HEK293 (cell line): ENCODE measurements around the gene RNASEH1.

Experiments
- CTCF ChIA-PET: fragments of 350-600 bp; formaldehyde crosslinking; extraction: SDS; loops from one replicate; lab custom pipeline; 2021; ENCODE audit warnings: antibody characterized with exemption; lab: Yijun Ruan, JAX
- POLR2A ChIA-PET: fragments of 300-600 bp; formaldehyde crosslinking; extraction: SDS; loops from one replicate; lab custom pipeline; 2020; ENCODE audit warnings: antibody characterized with exemption, inconsistent platforms; lab: Yijun Ruan, JAX
- H3K27ac ChIP-seq: fragments of 200-500 bp; sonication (Bioruptor generic); 2 replicates; pipeline ENCODE4 v1.5.1; 2014; ENCODE audit warnings: low read depth, low read length, control low read depth, inconsistent platforms; ENCODE audit errors: extremely low read depth
- H3K36me3 ChIP-seq, 2 experiments: fragments of 200-500 bp in 1 of 2; sonication (Bioruptor generic) in 1 of 2; 1 replicate in 1 of 2; 2 replicates in 1 of 2; pipeline ENCODE4 v1.5.1; 2014 to 2017; ENCODE audit warnings: inconsistent platforms in 2 of 2, low read length in 2 of 2; ENCODE audit not compliant: control insufficient read depth in 2 of 2, insufficient read depth in 1 of 2
- H3K4me1 ChIP-seq: fragments of 200-500 bp; sonication (Bioruptor generic); 2 replicates; pipeline ENCODE4 v1.5.1; 2014; ENCODE audit warnings: mild to moderate bottlenecking, low read length, inconsistent platforms; ENCODE audit not compliant: control insufficient read depth, insufficient read depth
- H3K4me3 ChIP-seq: 2 replicates; pipeline ENCODE4 v1.5.1; 2011; ENCODE audit warnings: low read depth, mild to moderate bottlenecking, control low read depth, low read length, moderate library complexity
- H3K9me3 ChIP-seq: fragments of 200-500 bp; sonication (Bioruptor generic); 2 replicates; pipeline ENCODE4 v1.5.1; 2014; ENCODE audit warnings: low read depth, low read length, inconsistent platforms; ENCODE audit not compliant: control insufficient read depth, insufficient read depth
- GLIS1 ChIP-seq: fragments of 450-650 bp; formaldehyde crosslinking; IDR thresholded peaks from 2 replicates; pipeline ENCODE4 v1.5.1; 2016; ENCODE audit warnings: missing biosample characterization, missing genetic modification characterization
- HOXD13 ChIP-seq: sonication (generic); formaldehyde crosslinking; IDR thresholded peaks from 2 replicates; pipeline ENCODE4 v1.8.0; 2022; ENCODE audit warnings: missing genetic modification reagents, borderline replicate concordance
- KLF1 ChIP-seq: fragments of 450-650 bp; formaldehyde crosslinking; IDR thresholded peaks from 2 replicates; pipeline ENCODE4 v1.5.1; 2016; ENCODE audit warnings: missing biosample characterization, missing genetic modification characterization
- ZBTB17 ChIP-seq: fragments of 450-650 bp; formaldehyde crosslinking; IDR thresholded peaks from 2 replicates; pipeline ENCODE4 v1.5.1; 2016; ENCODE audit warnings: missing biosample characterization, missing genetic modification characterization
- ZBTB6 ChIP-seq: fragments of 450-650 bp; formaldehyde crosslinking; IDR thresholded peaks from 2 replicates; pipeline ENCODE4 v1.5.1; 2017; ENCODE audit warnings: missing biosample characterization, missing genetic modification characterization
- ZFP41 ChIP-seq: fragments of 450-650 bp; formaldehyde crosslinking; IDR thresholded peaks from 2 replicates; pipeline ENCODE4 v1.5.1; 2016; ENCODE audit warnings: missing biosample characterization, missing genetic modification characterization, borderline replicate concordance
- ZNF10 ChIP-seq: fragments of 450-650 bp; formaldehyde crosslinking; IDR thresholded peaks from 2 replicates; pipeline ENCODE4 v1.5.1; 2017; ENCODE audit warnings: missing biosample characterization, missing genetic modification characterization
- ZNF174 ChIP-seq: fragments of 450-650 bp; formaldehyde crosslinking; IDR thresholded peaks from 2 replicates; pipeline ENCODE4 v1.5.0; 2017; ENCODE audit warnings: missing biosample characterization, mild to moderate bottlenecking, missing genetic modification characterization
- ZNF18 ChIP-seq: fragments of 450-650 bp; formaldehyde crosslinking; IDR thresholded peaks from 2 replicates; pipeline ENCODE4 v1.5.1; 2016; ENCODE audit warnings: missing biosample characterization, missing genetic modification characterization
- ZNF184 ChIP-seq: fragments of 450-650 bp; IDR thresholded peaks from 2 replicates; pipeline ENCODE4 v1.5.1; 2018; ENCODE audit warnings: missing biosample characterization, mild to moderate bottlenecking, missing genetic modification characterization
- ZNF280C ChIP-seq: fragments of 450-650 bp; formaldehyde crosslinking; IDR thresholded peaks from 2 replicates; pipeline ENCODE4 v1.5.1; 2016; ENCODE audit warnings: missing biosample characterization, missing genetic modification characterization
- ZNF335 ChIP-seq: fragments of 450-650 bp; formaldehyde crosslinking; conservative IDR thresholded peaks from 2 replicates; pipeline ENCODE4 v1.5.1; 2016; ENCODE audit warnings: missing biosample characterization, missing genetic modification characterization
- ZNF514 ChIP-seq: fragments of 450-650 bp; formaldehyde crosslinking; IDR thresholded peaks from 2 replicates; pipeline ENCODE4 v1.5.1; 2016; ENCODE audit warnings: missing biosample characterization, missing genetic modification characterization
- ZNF529 ChIP-seq: fragments of 450-650 bp; formaldehyde crosslinking; IDR thresholded peaks from 2 replicates; pipeline ENCODE4 v1.5.1; 2017; ENCODE audit warnings: missing genetic modification characterization, missing biosample characterization; ENCODE audit not compliant: insufficient replicate concordance
- ZNF549 ChIP-seq: fragments of 450-650 bp; IDR thresholded peaks from 2 replicates; pipeline ENCODE4 v1.5.1; 2018; ENCODE audit warnings: missing biosample characterization, missing genetic modification characterization, mild to moderate bottlenecking, inconsistent platforms, moderate library complexity
- ZNF561 ChIP-seq: fragments of 450-650 bp; IDR thresholded peaks from 2 replicates; pipeline ENCODE4 v1.5.1; 2018; ENCODE audit warnings: missing biosample characterization, missing genetic modification characterization, borderline replicate concordance
- ZNF571 ChIP-seq: fragments of 450-650 bp; formaldehyde crosslinking; IDR thresholded peaks from 2 replicates; pipeline ENCODE4 v1.5.0; 2017; ENCODE audit warnings: missing biosample characterization, missing genetic modification characterization
- ZNF692 ChIP-seq: fragments of 450-650 bp; formaldehyde crosslinking; IDR thresholded peaks from 2 replicates; pipeline ENCODE4 v1.5.1; 2016; ENCODE audit warnings: missing biosample characterization, missing genetic modification characterization
- ZNF701 ChIP-seq: fragments of 450-650 bp; formaldehyde crosslinking; IDR thresholded peaks from 2 replicates; pipeline ENCODE4 v1.5.1; 2016; ENCODE audit warnings: missing biosample characterization, missing genetic modification characterization
- ZNF830 ChIP-seq: fragments of 450-650 bp; IDR thresholded peaks from 2 replicates; pipeline ENCODE4 v1.5.0; 2018; ENCODE audit warnings: missing biosample characterization, missing genetic modification characterization, low read depth, mild to moderate bottlenecking, moderate library complexity
- TF ChIP-seq, protein P1 (sequence below): IDR thresholded peaks from 2 replicates; pipeline ENCODE4 v1.6.1; 2011; ENCODE audit warnings: mild to moderate bottlenecking, low read depth, low read length, borderline replicate concordance
- TF ChIP-seq, protein P2 (sequence below): fragments of 450-650 bp; formaldehyde crosslinking; IDR thresholded peaks from 2 replicates; pipeline ENCODE4 v1.5.1; 2016; ENCODE audit warnings: missing biosample characterization, missing genetic modification characterization

RNASEH1 gene

GRCh38 chr2:3585261-3586109 lies 27.4 kb upstream of the RNASEH1 start (continued):
- TF ChIP-seq ZNF18 (tag by site-specific recombination) (peak; percentile 39; the same call in 1 of the 2 replicates), ZBTB17 (peak; percentile 30; the same call in 1 of the 2 replicates), ZFP41 (tag by site-specific recombination) (no peak), ZBTB6 (tag by site-specific recombination) (peak; percentile 49; the same call in 1 of the 2 replicates), ZNF529 (tag by site-specific recombination) (no peak), ZNF701 (tag by site-specific recombination) (no peak), ZNF692 (tag by site-specific recombination) (0 out of 2 replicates have a peak, but pooled peaks have one; percentile 26)

- CTCF ChIA-PET = interaction anchor here (1.4 kb wide), 1 partner anchor 11 kb away, joined by 3 read pairs; no protein-coding TSS in a partner anchor
- peaks cover 11 to 50% of the 10 kb centered on the region in 2 experiments for H3K36me3 ChIP-seq
Observed at GRCh38 chr2:3584608-3585260, 26.6 kb upstream of the RNASEH1 start.

GRCh38 chr2:3584076-3584475 lies 25.9 kb upstream of the RNASEH1 start:
- peaks cover 14 to 56% of the 10 kb centered on the region in 2 experiments for H3K36me3 ChIP-seq
- no peaks in the 10 kb centered on the region; the same call in 1 of the 2 replicates for H3K4me1 ChIP-seq
- H3K4me3 ChIP-seq = no peak overlapping the region
- POLR2A ChIA-PET = interaction anchor here (0.6 to 3.4 kb wide), 3 partner anchors 8 to 42 kb away, joined by 3 to 15 read pairs (median 5); partner anchors contain the start of gene RNASEH1
- no peak overlapping the region for H3K27ac ChIP-seq
- H3K9me3 ChIP-seq = no peaks in the 10 kb centered on the region
- CTCF ChIA-PET = interaction anchor here (0.6 to 1.5 kb wide), 3 partner anchors 11 to 68 kb away, joined by 3 to 4 read pairs (median 3); no protein-coding TSS in a partner anchor
- TF ChIP-seq ZNF174 (tag by site-specific recombination) (no peak), ZNF549 (no peak), ZNF571 (tag by site-specific recombination) (no peak), ZNF514 (no peak), HOXD13 (CRISPR knock-in tag) (no peak), ZNF561 (tag by site-specific recombination) (no peak), ZNF280C (no peak), ZNF10 (no peak), ZNF184 (no peak), KLF1 (tag by site-specific recombination) (no peak)
- TF ChIP-seq, protein P1, sequence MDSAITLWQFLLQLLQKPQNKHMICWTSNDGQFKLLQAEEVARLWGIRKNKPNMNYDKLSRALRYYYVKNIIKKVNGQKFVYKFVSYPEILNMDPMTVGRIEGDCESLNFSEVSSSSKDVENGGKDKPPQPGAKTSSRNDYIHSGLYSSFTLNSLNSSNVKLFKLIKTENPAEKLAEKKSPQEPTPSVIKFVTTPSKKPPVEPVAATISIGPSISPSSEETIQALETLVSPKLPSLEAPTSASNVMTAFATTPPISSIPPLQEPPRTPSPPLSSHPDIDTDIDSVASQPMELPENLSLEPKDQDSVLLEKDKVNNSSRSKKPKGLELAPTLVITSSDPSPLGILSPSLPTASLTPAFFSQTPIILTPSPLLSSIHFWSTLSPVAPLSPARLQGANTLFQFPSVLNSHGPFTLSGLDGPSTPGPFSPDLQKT = no peak
- TF ChIP-seq, protein P2, sequence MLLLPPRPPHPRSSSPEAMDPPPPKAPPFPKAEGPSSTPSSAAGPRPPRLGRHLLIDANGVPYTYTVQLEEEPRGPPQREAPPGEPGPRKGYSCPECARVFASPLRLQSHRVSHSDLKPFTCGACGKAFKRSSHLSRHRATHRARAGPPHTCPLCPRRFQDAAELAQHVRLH (tag by site-specific recombination) = no peak

More at GRCh38 chr2:3584608-3585260, 26.6 kb upstream of the RNASEH1 start:
- no peak overlapping the region for H3K27ac ChIP-seq
- POLR2A ChIA-PET = interaction anchor here (0.8 to 3.4 kb wide), 3 partner anchors 9 to 27 kb away, joined by 5 to 15 read pairs (median 7); partner anchors contain the start of gene RNASEH1
- peak; percentile 75 for TF ChIP-seq GLIS1
- 0 out of 2 replicates have a peak, but pooled peaks have one; percentile 15 for TF ChIP-seq ZNF335 (tag by site-specific recombination)
- no peak for TF ChIP-seq ZNF830
- H3K4me1 ChIP-seq = no peaks in the 10 kb centered on the region; the same call in 1 of the 2 replicates
- no peak overlapping the region for H3K4me3 ChIP-seq
- H3K9me3 ChIP-seq = no peaks in the 10 kb centered on the region
